ENCODE measurements around the gene KLHL8.

Gene KLHL8
- 12.8 to 35.4 (median 22.9) reads per million in 9 experiments for total RNA-seq

DNA sequence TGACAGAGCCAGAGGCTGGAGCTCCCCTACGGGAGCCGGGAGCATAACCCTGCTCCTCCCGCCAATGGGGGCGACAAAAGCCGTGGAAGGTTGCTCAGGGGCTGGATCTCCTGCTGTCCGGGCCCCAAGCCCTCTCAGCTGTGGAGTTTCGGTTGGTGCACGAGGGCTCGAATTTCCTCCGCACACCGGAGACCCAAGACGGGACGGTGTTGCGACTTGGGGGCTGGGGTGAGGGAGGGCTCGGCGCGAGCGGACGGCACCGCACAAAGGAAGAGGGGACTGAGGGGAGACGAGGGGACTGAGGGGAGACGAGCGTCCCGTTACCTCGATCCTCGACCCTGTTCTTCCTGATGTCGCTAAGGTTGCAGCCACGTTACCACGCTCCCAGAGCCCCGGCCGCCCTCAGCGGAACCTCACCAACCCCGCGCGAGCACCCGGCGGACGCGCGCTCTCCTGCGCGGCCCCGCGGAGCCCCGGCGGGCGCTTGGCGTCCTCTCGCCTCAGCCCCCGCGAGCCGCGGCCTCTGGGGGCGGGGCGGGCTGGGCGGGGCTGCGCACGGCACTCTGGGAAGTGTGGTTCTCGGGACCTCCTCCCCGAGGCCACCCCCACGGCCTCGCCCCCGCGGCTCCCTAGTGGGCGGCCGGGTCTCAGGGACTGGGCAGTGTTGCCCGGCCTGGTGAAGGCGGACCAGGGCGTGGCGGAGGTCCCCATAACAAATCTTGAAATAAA, at the start of gene KLHL8:
KLHL8 (minus strand) TSS at position 525 of the 729 bp plus-strand sequence. CDS start 25,079 bp downstream, outside the sequence.
- DNase-seq (peak; percentile 79 to 88 (median 87)), ATAC-seq (replicated peaks) (peak; percentile 87)
- Mint-ChIP-seq H3K27me3 (no peaks in the 10 kb centered on the region), H3K4me3 (peak within 1 kb of the TSS; percentile 90 to 91), H3K9me3 (no peaks in the 10 kb centered on the region), H3K36me3 (ENCODE audit: insufficient read depth) (peaks cover 3% of the 10 kb centered on the region), H3K4me1 (ENCODE audit: low read depth in 2 of 2) (peaks cover 9 to 11% of the 10 kb centered on the region in 2 donors), H3K27ac (peak within 1 kb of the TSS; percentile 93 to 94)

GRCh38 chr4:87270144-87270543, 49.7 kb upstream of the KLHL8 start:
- Mint-ChIP-seq H3K27me3 (peaks cover 40 to 41% of the 10 kb centered on the region in 2 donors), H3K9me3 (no peaks in the 10 kb centered on the region), H3K4me3 (no peak overlapping the region), H3K27ac (no peak overlapping the region), H3K36me3 (ENCODE audit: insufficient read depth) (no peaks in the 10 kb centered on the region), H3K4me1 (ENCODE audit: low read depth in 2 of 2) (no peaks in the 10 kb centered on the region)
- no peak for ATAC-seq (replicated peaks)
- no peak for DNase-seq

DNA sequence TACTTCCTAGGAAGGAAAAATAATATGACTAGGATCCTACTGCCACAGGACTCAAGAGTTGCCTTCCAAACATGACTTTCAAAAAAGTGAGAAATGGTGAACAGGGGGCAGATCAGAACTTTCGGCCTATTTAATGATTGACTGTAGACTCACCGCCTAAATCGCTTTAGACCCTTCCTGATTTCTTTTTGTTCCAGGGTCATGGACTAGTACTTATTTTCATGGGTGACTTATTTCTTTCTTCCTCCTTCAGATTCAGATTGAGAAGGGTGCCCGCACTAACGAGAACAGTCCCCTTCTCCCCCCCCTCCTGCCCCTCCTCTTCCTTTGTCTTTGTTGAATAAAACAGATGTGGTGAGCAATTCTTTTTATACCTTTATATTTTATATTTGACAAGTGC, 48.0 kb upstream of the KLHL8 start:
- Mint-ChIP-seq H3K9me3 (no peaks in the 10 kb centered on the region), H3K27me3 (peaks cover 26 to 46% of the 10 kb centered on the region in 2 donors), H3K27ac (no peak overlapping the region), H3K4me3 (no peak overlapping the region), H3K4me1 (ENCODE audit: low read depth in 2 of 2) (peaks cover 0 to 5% of the 10 kb centered on the region in 2 donors), H3K36me3 (ENCODE audit: insufficient read depth) (no peaks in the 10 kb centered on the region)
- no peak for ATAC-seq (replicated peaks)
- no peak for DNase-seq

DNA sequence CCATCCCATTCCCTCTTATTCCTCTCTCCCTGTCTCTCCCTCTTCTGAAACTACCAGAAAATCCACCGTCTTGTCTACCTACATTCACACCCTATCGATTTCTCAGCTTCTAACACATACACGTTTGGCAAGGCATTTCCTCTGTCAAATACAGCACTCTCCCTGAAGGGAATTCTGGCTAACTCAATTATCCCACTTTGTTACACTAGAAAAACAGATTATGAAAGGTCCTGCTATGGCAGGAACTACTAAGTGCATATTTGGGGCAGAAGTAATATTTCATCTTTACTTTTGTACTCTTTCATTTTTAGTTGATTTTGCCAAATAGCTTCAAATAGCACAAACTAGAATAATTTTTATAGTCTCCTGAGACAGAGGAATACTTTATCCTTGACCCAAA, 46.6 kb upstream of the KLHL8 start:
- Mint-ChIP-seq H3K36me3 (ENCODE audit: insufficient read depth) (no peaks in the 10 kb centered on the region), H3K4me3 (no peak overlapping the region), H3K27ac (no peak overlapping the region), H3K9me3 (no peaks in the 10 kb centered on the region), H3K27me3 (peaks cover 12 to 40% of the 10 kb centered on the region in 2 donors), H3K4me1 (ENCODE audit: low read depth in 2 of 2) (peaks cover 0 to 5% of the 10 kb centered on the region in 2 donors)
- no peak for ATAC-seq (replicated peaks)
- DNase-seq, result no peak

GRCh38 chr4:87262886-87263285, 42.5 kb upstream of the KLHL8 start:
- Mint-ChIP-seq H3K4me1 (ENCODE audit: low read depth in 2 of 2) (peaks cover 0 to 5% of the 10 kb centered on the region in 2 donors), H3K4me3 (no peak overlapping the region), H3K27ac (no peak overlapping the region), H3K27me3 (peaks cover 0 to 28% of the 10 kb centered on the region in 2 donors), H3K36me3 (ENCODE audit: insufficient read depth) (no peaks in the 10 kb centered on the region), H3K9me3 (no peaks in the 10 kb centered on the region)
- ATAC-seq (replicated peaks), result no peak
- no peak for DNase-seq

DNA sequence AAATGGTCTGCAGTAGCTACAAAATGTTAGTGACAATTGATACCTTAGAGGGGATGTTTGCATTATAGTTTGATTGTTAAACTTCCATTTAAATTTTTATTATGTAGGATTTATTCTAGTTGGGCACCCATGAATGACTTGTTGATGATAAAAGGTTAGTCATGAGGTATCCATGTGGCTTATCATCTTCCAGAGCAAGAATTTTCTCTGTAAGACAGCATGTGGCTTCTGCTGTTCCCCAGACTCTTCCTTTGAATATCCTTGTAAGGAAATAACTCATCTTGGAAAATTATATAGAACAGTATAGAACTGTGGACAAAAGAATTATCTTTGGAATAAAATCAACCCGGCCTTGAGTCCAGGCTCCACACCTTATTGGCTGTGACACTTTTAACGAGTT, 40.1 kb upstream of the KLHL8 start:
- no peak for ATAC-seq (replicated peaks)
- Mint-ChIP-seq H3K27me3 (peaks cover 0 to 24% of the 10 kb centered on the region in 2 donors), H3K4me3 (no peak overlapping the region), H3K9me3 (peaks cover 0 to 2% of the 10 kb centered on the region in 2 donors), H3K4me1 (ENCODE audit: low read depth in 2 of 2) (peaks cover 0 to 5% of the 10 kb centered on the region in 2 donors), H3K36me3 (ENCODE audit: insufficient read depth) (no peaks in the 10 kb centered on the region), H3K27ac (no peak overlapping the region)
- no peak for DNase-seq

DNA sequence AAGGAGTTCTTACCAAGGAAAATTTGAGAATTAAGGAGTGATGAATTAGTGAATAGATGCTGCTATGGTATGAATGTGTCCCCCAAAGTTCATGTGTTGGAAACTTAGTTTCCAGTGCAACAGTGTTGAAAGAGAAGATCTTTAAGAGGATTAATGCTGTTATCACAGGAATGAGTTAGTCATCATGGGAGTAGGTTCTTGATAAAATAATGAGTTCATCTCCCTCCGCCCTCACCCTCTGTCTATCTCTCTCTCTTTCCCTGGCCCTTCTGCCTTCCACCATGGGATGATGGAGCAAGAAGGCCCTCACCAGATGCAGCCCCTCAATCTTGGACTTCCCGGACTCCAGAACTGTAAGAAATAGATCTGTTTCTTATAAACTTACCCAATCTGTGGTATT, 38.3 kb upstream of the KLHL8 start:
- ATAC-seq (replicated peaks) (no peak), DNase-seq (no peak)
- Mint-ChIP-seq H3K27me3 (peaks cover 0 to 18% of the 10 kb centered on the region in 2 donors), H3K27ac (no peak overlapping the region), H3K36me3 (ENCODE audit: insufficient read depth) (no peaks in the 10 kb centered on the region), H3K4me3 (no peak overlapping the region), H3K4me1 (ENCODE audit: low read depth in 2 of 2) (no peaks in the 10 kb centered on the region), H3K9me3 (peaks cover 0 to 2% of the 10 kb centered on the region in 2 donors)

- Mint-ChIP-seq H3K9me3 (peaks cover 0 to 2% of the 10 kb centered on the region in 2 donors), H3K36me3 (ENCODE audit: insufficient read depth) (no peaks in the 10 kb centered on the region), H3K27ac (no peak overlapping the region), H3K4me3 (no peak overlapping the region), H3K4me1 (ENCODE audit: low read depth in 2 of 2) (no peaks in the 10 kb centered on the region), H3K27me3 (peaks cover 0 to 13% of the 10 kb centered on the region in 2 donors)
- ATAC-seq (replicated peaks) (no peak), DNase-seq (no peak)
These were observed 37.1 kb upstream of the KLHL8 start for GRCh38 chr4:87257523-87257922.

DNA sequence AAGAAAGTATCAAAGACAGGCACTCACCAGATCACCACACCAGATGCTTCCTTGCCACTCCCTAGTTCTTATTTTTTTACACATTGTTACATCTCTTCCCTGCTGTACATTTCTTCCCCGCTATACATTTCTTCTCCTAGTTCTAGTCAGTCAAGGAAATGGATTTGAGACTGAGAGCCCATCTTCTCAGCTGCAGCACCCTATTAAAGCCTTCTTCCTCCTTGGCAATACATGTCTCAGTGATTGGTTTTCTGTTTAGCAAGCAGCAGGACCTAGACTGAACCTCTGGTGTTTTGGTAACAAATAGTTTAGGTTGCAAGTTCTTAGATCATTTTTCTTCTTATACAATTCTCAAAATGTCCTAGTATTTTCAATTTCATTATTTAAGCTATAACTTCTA, 35.3 kb upstream of the KLHL8 start:
- Mint-ChIP-seq H3K4me1 (ENCODE audit: low read depth in 2 of 2) (no peaks in the 10 kb centered on the region), H3K36me3 (ENCODE audit: insufficient read depth) (no peaks in the 10 kb centered on the region), H3K27ac (no peak overlapping the region), H3K27me3 (peaks cover 0 to 13% of the 10 kb centered on the region in 2 donors), H3K9me3 (peaks cover 0 to 2% of the 10 kb centered on the region in 2 donors), H3K4me3 (no peak overlapping the region)
- ATAC-seq (replicated peaks), result no peak
- no peak for DNase-seq

DNA sequence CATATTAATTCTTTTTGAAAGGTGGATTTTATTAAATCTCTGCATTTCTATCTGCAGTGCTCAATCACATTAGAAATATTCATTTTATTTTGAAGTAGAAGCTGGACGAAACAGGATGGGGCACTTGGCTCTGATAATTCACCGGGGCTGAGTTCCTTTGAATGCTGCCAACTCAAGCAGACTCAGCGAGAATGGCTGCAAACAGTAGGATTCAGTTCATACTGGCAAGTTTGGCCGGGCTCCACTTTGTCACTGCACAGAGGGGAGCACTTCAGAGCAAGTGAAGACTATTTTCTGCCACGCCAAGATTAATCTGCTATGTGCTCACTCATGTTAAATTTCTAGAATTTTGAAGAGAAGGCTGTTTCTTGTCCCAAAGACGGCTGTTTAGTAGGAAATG, 30.7 kb upstream of the KLHL8 start:
- Mint-ChIP-seq H3K27ac (no peak overlapping the region), H3K27me3 (peaks cover 4 to 15% of the 10 kb centered on the region in 2 donors), H3K9me3 (peaks cover 0 to 6% of the 10 kb centered on the region in 2 donors), H3K4me3 (no peak overlapping the region), H3K36me3 (ENCODE audit: insufficient read depth) (no peaks in the 10 kb centered on the region), H3K4me1 (ENCODE audit: low read depth in 2 of 2) (no peaks in the 10 kb centered on the region)
- no peak for ATAC-seq (replicated peaks)
- no peak for DNase-seq

DNA sequence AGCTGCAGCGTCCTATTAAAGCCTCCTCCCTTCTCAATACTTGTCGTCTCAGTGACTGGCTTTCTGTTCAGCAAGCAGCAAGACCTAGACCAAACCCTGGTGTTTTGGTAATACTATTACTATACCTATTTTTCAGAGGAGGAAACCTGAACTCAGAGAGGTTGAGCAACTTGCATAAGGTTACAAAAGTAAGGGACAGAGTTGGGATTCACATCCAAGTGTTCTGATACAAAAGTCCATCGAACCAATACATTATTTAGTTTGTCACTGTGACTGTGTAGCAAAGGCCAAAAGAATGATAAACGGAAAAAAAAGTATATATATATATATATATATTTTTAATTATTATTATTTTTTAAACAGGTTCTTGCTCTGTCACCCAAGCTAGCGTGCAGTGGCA, 29.9 kb upstream of the KLHL8 start:
- no peak for ATAC-seq (replicated peaks)
- Mint-ChIP-seq H3K9me3 (peaks cover 0 to 4% of the 10 kb centered on the region in 2 donors), H3K36me3 (ENCODE audit: insufficient read depth) (peaks cover 3% of the 10 kb centered on the region), H3K27me3 (peaks cover 7 to 15% of the 10 kb centered on the region in 2 donors), H3K4me1 (ENCODE audit: low read depth in 2 of 2) (no peaks in the 10 kb centered on the region), H3K4me3 (no peak overlapping the region), H3K27ac (no peak overlapping the region)
- DNase-seq, result no peak

DNA sequence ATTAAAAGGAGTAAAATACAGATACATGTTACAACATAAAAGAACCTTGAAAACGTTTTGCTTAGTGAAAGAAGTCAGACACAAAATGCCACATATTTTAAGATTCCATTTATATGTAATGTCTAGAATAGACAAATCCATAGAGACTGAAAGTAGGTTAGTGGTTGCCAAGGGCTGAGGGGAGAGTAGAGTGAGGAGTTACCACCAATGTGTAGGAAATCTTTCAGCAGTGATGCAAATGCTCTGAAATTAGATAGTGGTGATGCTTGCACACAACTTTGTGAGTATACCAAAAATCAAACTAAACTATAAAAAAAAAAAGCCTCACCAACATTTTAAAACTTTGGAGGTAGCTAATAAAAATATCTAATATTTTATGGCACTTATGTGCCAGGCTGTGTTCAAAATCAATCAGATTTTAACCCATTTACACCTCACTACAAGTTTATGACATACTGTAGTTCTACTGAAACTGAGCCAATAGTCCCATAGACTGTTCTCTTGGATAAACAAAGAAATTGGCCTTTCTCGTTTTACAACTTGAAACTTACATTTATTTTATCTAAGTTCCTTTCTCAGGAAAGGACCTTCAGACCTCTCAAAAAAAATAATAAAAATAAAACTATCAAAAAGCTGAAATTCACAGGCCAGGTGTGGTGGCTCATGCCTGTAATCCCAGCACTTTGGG, 29.1 kb upstream of the KLHL8 start:
- H3K4me1 Mint-ChIP-seq (ENCODE audit: low read depth in 2 of 2), result no peaks in the 10 kb centered on the region
- no peak overlapping the region for H3K27ac Mint-ChIP-seq
- DNase-seq (no peak), ATAC-seq (replicated peaks) (no peak)
- peaks cover 3% of the 10 kb centered on the region for H3K36me3 Mint-ChIP-seq (ENCODE audit: insufficient read depth)
- H3K9me3 Mint-ChIP-seq, result peaks cover 0 to 4% of the 10 kb centered on the region in 2 donors
- H3K4me3 Mint-ChIP-seq, result no peak overlapping the region
- peaks cover 14 to 15% of the 10 kb centered on the region in 2 donors for H3K27me3 Mint-ChIP-seq

DNA sequence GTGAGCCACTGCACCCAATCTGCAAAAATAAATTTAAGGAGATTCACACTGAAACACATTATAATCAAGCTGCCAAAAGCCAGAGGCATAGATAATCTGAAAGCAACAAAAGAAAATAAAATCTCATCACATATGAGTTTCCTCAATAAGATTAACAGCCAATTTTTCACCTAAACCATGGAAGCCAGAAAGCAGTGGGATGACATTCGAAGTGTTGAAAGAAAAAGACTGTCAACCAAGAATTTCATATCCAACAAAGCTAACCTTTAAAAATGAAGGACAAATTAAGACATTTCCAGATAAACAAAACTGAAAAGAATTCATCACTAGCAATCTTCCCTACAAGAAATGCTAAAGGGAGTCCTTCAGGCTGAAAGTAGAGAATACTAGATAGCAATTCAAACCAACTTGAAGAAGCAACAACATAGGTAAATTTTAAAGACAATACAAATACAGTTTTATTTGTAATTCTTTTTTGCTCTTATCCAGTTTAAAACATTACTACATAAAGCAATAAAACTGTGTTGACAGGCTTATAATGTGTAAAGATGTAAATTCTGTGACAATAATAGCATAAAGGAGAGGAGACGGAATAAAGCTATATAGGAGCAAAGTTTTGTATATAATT, 23.1 kb upstream of the KLHL8 start:
- peaks cover 26 to 51% of the 10 kb centered on the region in 2 donors for H3K27me3 Mint-ChIP-seq
- peaks cover 3% of the 10 kb centered on the region for H3K36me3 Mint-ChIP-seq (ENCODE audit: insufficient read depth)
- peaks cover 10 to 12% of the 10 kb centered on the region in 2 donors for H3K9me3 Mint-ChIP-seq
- no peak overlapping the region for H3K27ac Mint-ChIP-seq
- H3K4me3 Mint-ChIP-seq, result no peak overlapping the region
- DNase-seq (no peak), ATAC-seq (replicated peaks) (no peak)
- no peaks in the 10 kb centered on the region for H3K4me1 Mint-ChIP-seq (ENCODE audit: low read depth in 2 of 2)
